Neural progenitor cell (in vitro differentiated cells): ENCODE measurements around the gene UNC13D. TPM values are rescaled to one million over a fixed set of nuclear protein-coding genes. Genes with fewer than 3 reads are reported as not detected.
"Not testable (repeated sequence)": the region's sequence is repeated elsewhere in the genome, so short reads cannot be mapped to it uniquely, and the experiment has no call there.

ENCODE experiments used
- DNase-seq: peaks from one replicate; pipeline ENCODE4 v3.0.0-alpha.2; 2016; ENCODE audit warnings: low spot score
- H2AFZ ChIP-seq: fragments of 200-600 bp; sonication (generic); replicated peaks from 2 replicates; pipeline ENCODE4 v1.6.1; 2016; ENCODE audit warnings: antibody characterized with exemption
- H3F3A ChIP-seq: fragments of 200-600 bp; sonication (generic); 2 replicates; pipeline ENCODE4 v1.6.1; 2016; ENCODE audit warnings: antibody characterized with exemption, low read depth
- H3K27ac ChIP-seq: fragments of 200-600 bp; sonication (generic); 2 replicates; pipeline ENCODE4 v1.5.1; 2016; ENCODE audit warnings: mild to moderate bottlenecking
- H3K27me3 ChIP-seq: fragments of 200-600 bp; sonication (generic); 2 replicates; pipeline ENCODE4 v1.6.1; 2016; ENCODE audit warnings: mild to moderate bottlenecking, moderate library complexity
- H3K36me3 ChIP-seq: fragments of 200-600 bp; sonication (generic); 2 replicates; pipeline ENCODE4 v1.5.1; 2016
- H3K4me1 ChIP-seq: fragments of 200-600 bp; sonication (generic); 2 replicates; pipeline ENCODE4 v1.6.1; 2016; ENCODE audit warnings: mixed run types
- H3K4me2 ChIP-seq: fragments of 200-600 bp; sonication (generic); 2 replicates; pipeline ENCODE4 v1.6.1; 2016
- H3K4me3 ChIP-seq: fragments of 200-600 bp; sonication (generic); 2 replicates; pipeline ENCODE4 v1.5.1; 2016
- H3K79me2 ChIP-seq: fragments of 200-600 bp; sonication (generic); 2 replicates; pipeline ENCODE4 v1.6.1; 2016; ENCODE audit warnings: low read depth
- H3K9ac ChIP-seq: fragments of 200-600 bp; sonication (generic); 2 replicates; pipeline ENCODE4 v1.6.1; 2016
- H3K9me3 ChIP-seq: fragments of 200-600 bp; sonication (generic); 2 replicates; pipeline ENCODE4 v1.5.1; 2016; ENCODE audit warnings: low read depth
- H4K20me1 ChIP-seq: fragments of 200-600 bp; sonication (generic); 2 replicates; pipeline ENCODE4 v1.6.1; 2016; ENCODE audit warnings: low read depth
- H3K27ac Mint-ChIP-seq: 3 replicates; pipeline ENCODE4 v1.8.0; 2021; ENCODE audit warnings: mixed read lengths
- H3K27me3 Mint-ChIP-seq: 2 replicates; pipeline ENCODE4 v1.8.0; 2022; ENCODE audit warnings: low read depth, mild to moderate bottlenecking, inconsistent platforms, moderate library complexity, mixed read lengths; ENCODE audit not compliant: insufficient read depth
- H3K36me3 Mint-ChIP-seq: 3 replicates; pipeline ENCODE4 v1.8.0; 2021; ENCODE audit warnings: mixed read lengths
- H3K4me1 Mint-ChIP-seq: 3 replicates; pipeline ENCODE4 v1.8.0; 2021; ENCODE audit warnings: mixed read lengths
- H3K4me3 Mint-ChIP-seq: 3 replicates; pipeline ENCODE4 v1.8.0; 2021; ENCODE audit warnings: mild to moderate bottlenecking, moderate library complexity, mixed read lengths
- H3K9me3 Mint-ChIP-seq: 3 replicates; pipeline ENCODE4 v1.8.0; 2020; ENCODE audit warnings: mixed read lengths
- EZH2 ChIP-seq: fragments of 200-600 bp; sonication (generic); IDR thresholded peaks from 2 replicates; pipeline ENCODE4 v1.6.1; 2017; ENCODE audit warnings: antibody characterized with exemption, mild to moderate bottlenecking, moderate library complexity
- EZH2phosphoT487 ChIP-seq: fragments of 200-600 bp; sonication (generic); IDR thresholded peaks from 2 replicates; pipeline ENCODE4 v1.6.1; 2017; ENCODE audit warnings: antibody characterized with exemption
- total RNA-seq: library from RNA; depleted of rRNA; stranded (reverse); fragments of >200 nt; gene quantifications from 2 replicates; pipeline ENCODE4 v1.2.3, GENCODE V29; 2015; ENCODE audit warnings: low replicate concordance
- TF ChIP-seq, protein P1 (sequence below): fragments of 200-600 bp; sonication (generic); IDR thresholded peaks from 2 replicates; pipeline ENCODE4 v1.5.1; 2017; ENCODE audit warnings: antibody characterized with exemption, mild to moderate bottlenecking

UNC13D gene
- total RNA-seq, 1 donor from 2014 or later, result 0.09 TPM

DNA sequence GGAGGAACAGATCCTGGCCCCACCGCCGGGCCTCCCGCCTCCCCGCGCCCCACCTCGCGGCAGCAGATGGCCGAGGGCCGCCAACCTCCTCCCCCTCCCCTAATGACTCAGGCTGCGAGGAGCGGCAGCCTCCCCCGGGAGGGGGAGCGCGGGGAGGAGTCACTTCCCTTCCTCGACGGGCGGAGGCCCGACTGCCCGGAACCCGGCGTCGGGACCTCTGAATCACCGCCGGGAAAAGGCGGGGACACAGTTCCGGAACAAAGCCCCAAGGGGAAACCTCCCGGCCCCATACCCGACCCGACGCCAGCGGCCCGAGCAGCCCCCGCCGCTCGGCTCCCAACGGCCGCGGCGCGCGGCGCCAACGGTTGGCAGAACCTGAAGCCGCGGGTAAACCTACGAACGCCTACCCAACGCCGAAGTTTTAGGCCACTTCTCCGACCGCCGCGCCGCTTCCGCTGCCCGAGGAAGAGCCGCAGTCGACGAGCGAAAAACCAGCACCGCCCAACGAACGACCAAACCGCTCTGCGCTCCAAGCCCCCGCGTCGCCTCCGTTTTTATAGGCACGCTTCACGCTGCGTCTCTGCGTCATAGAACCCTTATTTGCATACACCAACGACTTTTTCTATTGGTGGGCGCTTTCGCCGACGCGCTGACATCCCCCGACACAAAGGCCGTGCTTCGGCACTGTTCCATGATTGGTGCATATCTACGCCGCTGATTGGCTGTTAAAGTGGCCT is 64.8 kb downstream of the UNC13D start:
- H3K36me3 ChIP-seq, result peaks cover 16% of the 10 kb centered on the region
- TF ChIP-seq EZH2phosphoT487 (no peak), EZH2 (no peak)
- TF ChIP-seq, protein P1, sequence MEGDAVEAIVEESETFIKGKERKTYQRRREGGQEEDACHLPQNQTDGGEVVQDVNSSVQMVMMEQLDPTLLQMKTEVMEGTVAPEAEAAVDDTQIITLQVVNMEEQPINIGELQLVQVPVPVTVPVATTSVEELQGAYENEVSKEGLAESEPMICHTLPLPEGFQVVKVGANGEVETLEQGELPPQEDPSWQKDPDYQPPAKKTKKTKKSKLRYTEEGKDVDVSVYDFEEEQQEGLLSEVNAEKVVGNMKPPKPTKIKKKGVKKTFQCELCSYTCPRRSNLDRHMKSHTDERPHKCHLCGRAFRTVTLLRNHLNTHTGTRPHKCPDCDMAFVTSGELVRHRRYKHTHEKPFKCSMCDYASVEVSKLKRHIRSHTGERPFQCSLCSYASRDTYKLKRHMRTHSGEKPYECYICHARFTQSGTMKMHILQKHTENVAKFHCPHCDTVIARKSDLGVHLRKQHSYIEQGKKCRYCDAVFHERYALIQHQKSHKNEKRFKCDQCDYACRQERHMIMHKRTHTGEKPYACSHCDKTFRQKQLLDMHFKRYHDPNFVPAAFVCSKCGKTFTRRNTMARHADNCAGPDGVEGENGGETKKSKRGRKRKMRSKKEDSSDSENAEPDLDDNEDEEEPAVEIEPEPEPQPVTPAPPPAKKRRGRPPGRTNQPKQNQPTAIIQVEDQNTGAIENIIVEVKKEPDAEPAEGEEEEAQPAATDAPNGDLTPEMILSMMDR, result peak; percentile 18
- peaks cover 48% of the 10 kb centered on the region for H4K20me1 ChIP-seq
- Mint-ChIP-seq H3K36me3 (peaks cover 29% of the 10 kb centered on the region), H3K27me3 (peaks cover 7% of the 10 kb centered on the region), H3K4me3 (peak overlapping the region; percentile 100), H3K9me3 (peaks cover 2% of the 10 kb centered on the region), H3K4me1 (peaks cover 34% of the 10 kb centered on the region), H3K27ac (peak overlapping the region; percentile 100)
- peak overlapping the region; percentile 92 for H3K27ac ChIP-seq
- peak; percentile 99 for DNase-seq
- no peaks in the 10 kb centered on the region for H3K27me3 ChIP-seq
- H3K9me3 ChIP-seq, result no peaks in the 10 kb centered on the region
- peak overlapping the region; percentile 97 for H3K9ac ChIP-seq
- peaks cover 31% of the 10 kb centered on the region for H3K79me2 ChIP-seq
- peak overlapping the region; percentile 99 for H3K4me3 ChIP-seq
- H3K4me2 ChIP-seq, result peak overlapping the region; percentile 100
- H3F3A ChIP-seq, result peaks cover 73% of the 10 kb centered on the region
- H2AFZ ChIP-seq, result no peak overlapping the region
- peaks cover 25% of the 10 kb centered on the region for H3K4me1 ChIP-seq

DNA sequence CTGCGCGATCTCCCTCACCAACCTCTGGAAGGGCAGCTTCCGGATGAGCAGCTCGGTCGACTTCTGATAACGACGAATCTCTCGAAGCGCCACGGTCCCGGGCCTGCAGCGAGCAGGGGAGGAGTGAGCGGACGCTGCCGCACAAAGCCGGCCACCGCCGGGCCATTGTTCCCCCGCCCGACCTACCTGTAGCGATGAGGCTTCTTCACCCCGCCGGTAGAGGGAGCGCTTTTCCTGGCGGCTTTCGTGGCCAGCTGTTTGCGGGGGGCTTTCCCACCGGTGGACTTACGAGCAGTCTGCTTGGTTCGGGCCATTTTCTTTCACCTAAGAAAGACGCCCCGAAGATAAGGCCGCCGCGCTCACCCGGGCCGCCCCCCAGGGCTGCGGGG is 65.3 kb downstream of the UNC13D start:
- peak overlapping the region; percentile 100 for H3K4me3 Mint-ChIP-seq
- peak overlapping the region; percentile 92 for H3K27ac ChIP-seq
- H3K4me3 ChIP-seq, result peak overlapping the region; percentile 99
- peaks cover 7% of the 10 kb centered on the region for H3K27me3 Mint-ChIP-seq
- peaks cover 29% of the 10 kb centered on the region for H3K36me3 Mint-ChIP-seq
- peaks cover 31% of the 10 kb centered on the region for H3K79me2 ChIP-seq
- H3K9me3 ChIP-seq, result no peaks in the 10 kb centered on the region
- no peaks in the 10 kb centered on the region for H3K27me3 ChIP-seq
- H3K9ac ChIP-seq, result peak overlapping the region; percentile 97
- peaks cover 48% of the 10 kb centered on the region for H4K20me1 ChIP-seq
- no peak for TF ChIP-seq EZH2
- TF ChIP-seq, protein P1, result peak; percentile 66
- no peak for TF ChIP-seq EZH2phosphoT487
- peaks cover 20% of the 10 kb centered on the region for H3K4me1 ChIP-seq
- H3K9me3 Mint-ChIP-seq, result peaks cover 2% of the 10 kb centered on the region
- H2AFZ ChIP-seq, result no peak overlapping the region
- H3K27ac Mint-ChIP-seq, result no peak overlapping the region
- peak; percentile 82 for DNase-seq
- H3K36me3 ChIP-seq, result peaks cover 16% of the 10 kb centered on the region
- peak overlapping the region; percentile 100 for H3K4me2 ChIP-seq
- H3K4me1 Mint-ChIP-seq, result peaks cover 34% of the 10 kb centered on the region
- peaks cover 72% of the 10 kb centered on the region for H3F3A ChIP-seq

- not testable (repeated sequence) for H3K27ac ChIP-seq, H3K27me3 Mint-ChIP-seq
Measured at GRCh38 chr17:75778066-75778860, 65.9 kb downstream of the UNC13D start.

More at GRCh38 chr17:75778066-75778860, 65.9 kb downstream of the UNC13D start:
- peak overlapping the region; percentile 99 for H3K4me3 ChIP-seq
- H3K9me3 ChIP-seq, H2AFZ ChIP-seq, H3K9me3 Mint-ChIP-seq, H3K27ac Mint-ChIP-seq, H3K27me3 ChIP-seq, DNase-seq: not testable (repeated sequence)
- peak overlapping the region; percentile 97 for H3K9ac ChIP-seq
- peaks cover 48% of the 10 kb centered on the region for H4K20me1 ChIP-seq
- H3K36me3 Mint-ChIP-seq, result peaks cover 29% of the 10 kb centered on the region
- peak overlapping the region; percentile 100 for H3K4me2 ChIP-seq
- H3F3A ChIP-seq, result peaks cover 67% of the 10 kb centered on the region
- peaks cover 16% of the 10 kb centered on the region for H3K36me3 ChIP-seq
- H3K4me1 Mint-ChIP-seq, result peaks cover 29% of the 10 kb centered on the region
- peaks cover 31% of the 10 kb centered on the region for H3K79me2 ChIP-seq
- H3K4me3 Mint-ChIP-seq, result peak overlapping the region; percentile 100
- H3K4me1 ChIP-seq, result peaks cover 17% of the 10 kb centered on the region
